WTC11 (cell line): ENCODE data around the gene KIF6. TPM values are rescaled to one million over a fixed set of nuclear protein-coding genes. Genes with fewer than 3 reads are reported as not detected.

ENCODE experiments used
- ATAC-seq: fragments of 200-7000 bp; cut with Tn5 transposase; 2 replicates; pipeline ENCODE4 v1.10.0; 2021; ENCODE audit warnings: mild to moderate bottlenecking, moderate library complexity
- CTCF ChIA-PET: fragments of 300-600 bp; sonication (Branson Sonifier 250); formaldehyde crosslinking; loops from one replicate; lab custom pipeline; 2021; ENCODE audit warnings: antibody characterized with exemption; lab: Charles Lee
- POLR2A ChIA-PET: fragments of 350-600 bp; sonication (Branson Sonifier 250); formaldehyde crosslinking; loops from one replicate; lab custom pipeline; 2021; ENCODE audit warnings: antibody characterized with exemption; lab: Charles Lee
- DNase-seq: peaks from one replicate; pipeline ENCODE4 v3.0.0; 2021; ENCODE audit warnings: low spot score
- H3K27ac Mint-ChIP-seq: 2 replicates; pipeline ENCODE4 v1.8.0; 2021; ENCODE audit warnings: mixed read lengths
- H3K27me3 Mint-ChIP-seq: 2 replicates; pipeline ENCODE4 v1.8.0; 2021; ENCODE audit warnings: low read depth, mild to moderate bottlenecking, moderate library complexity, mixed read lengths
- H3K36me3 Mint-ChIP-seq: 2 replicates; pipeline ENCODE4 v1.8.0; 2021; ENCODE audit warnings: mixed read lengths
- H3K4me1 Mint-ChIP-seq: 2 replicates; pipeline ENCODE4 v1.8.0; 2022; ENCODE audit warnings: mixed read lengths
- H3K4me3 Mint-ChIP-seq: 2 replicates; pipeline ENCODE4 v1.8.0; 2021; ENCODE audit warnings: mild to moderate bottlenecking, moderate library complexity, mixed read lengths
- H3K9me3 Mint-ChIP-seq: 2 replicates; pipeline ENCODE4 v1.8.0; 2021; ENCODE audit warnings: mixed read lengths
- ATF2 ChIP-seq: sonication (generic); formaldehyde crosslinking; IDR thresholded peaks from 2 replicates; pipeline ENCODE4 v1.8.1; 2022; ENCODE audit warnings: low read depth, missing genetic modification reagents, borderline replicate concordance
- ELF4 ChIP-seq: sonication (generic); formaldehyde crosslinking; IDR thresholded peaks from 2 replicates; pipeline ENCODE4 v1.8.1; 2022; ENCODE audit warnings: low read depth, mild to moderate bottlenecking, moderate library complexity, missing genetic modification reagents
- ERG ChIP-seq: fragments of 250-450 bp; sonication (Bioruptor Pico); IDR thresholded peaks from 2 replicates; pipeline ENCODE4 v1.8.0; 2021; ENCODE audit warnings: mild to moderate bottlenecking
- FOXK1 ChIP-seq: sonication (generic); formaldehyde crosslinking; IDR thresholded peaks from 2 replicates; pipeline ENCODE4 v1.8.0; 2022; ENCODE audit warnings: mild to moderate bottlenecking, moderate library complexity, missing genetic modification reagents
- GRHL2 ChIP-seq: fragments of 250-450 bp; sonication (Bioruptor Pico); IDR thresholded peaks from 2 replicates; pipeline ENCODE4 v1.8.0; 2022; ENCODE audit warnings: mild to moderate bottlenecking, moderate library complexity; ENCODE audit not compliant: insufficient replicate concordance, severe bottlenecking
- HMGXB4 ChIP-seq: sonication (generic); formaldehyde crosslinking; IDR thresholded peaks from 2 replicates; pipeline ENCODE4 v1.8.1; 2023; ENCODE audit warnings: mild to moderate bottlenecking, moderate library complexity, missing genetic modification reagents
- NFYB ChIP-seq: sonication (generic); formaldehyde crosslinking; conservative IDR thresholded peaks from 2 replicates; pipeline ENCODE4 v1.8.0; 2022; ENCODE audit warnings: low read depth, missing genetic modification reagents
- PRDM15 ChIP-seq: sonication (generic); formaldehyde crosslinking; IDR thresholded peaks from 2 replicates; pipeline ENCODE4 v1.8.0; 2022; ENCODE audit warnings: missing genetic modification reagents
- SOX15 ChIP-seq: fragments of 250-450 bp; sonication (Bioruptor Pico); IDR thresholded peaks from 2 replicates; pipeline ENCODE4 v1.9.0; 2021; ENCODE audit warnings: mild to moderate bottlenecking
- SP1 ChIP-seq: sonication (generic); formaldehyde crosslinking; conservative IDR thresholded peaks from 2 replicates; pipeline ENCODE4 v1.8.1; 2022; ENCODE audit warnings: missing genetic modification reagents
- TEAD4 ChIP-seq: sonication (generic); formaldehyde crosslinking; IDR thresholded peaks from 2 replicates; pipeline ENCODE4 v1.8.0; 2022; ENCODE audit warnings: mild to moderate bottlenecking, missing genetic modification reagents
- ZBTB21 ChIP-seq: sonication (generic); formaldehyde crosslinking; IDR thresholded peaks from 2 replicates; pipeline ENCODE4 v1.8.1; 2023; ENCODE audit warnings: mild to moderate bottlenecking, missing genetic modification reagents, borderline replicate concordance
- ZNF263 ChIP-seq: sonication (generic); formaldehyde crosslinking; IDR thresholded peaks from 2 replicates; pipeline ENCODE4 v1.8.1; 2022; ENCODE audit warnings: low read depth, mild to moderate bottlenecking, moderate library complexity, missing genetic modification reagents
- total RNA-seq: library from RNA; stranded (reverse); gene quantifications from 3 replicates; pipeline ENCODE4 v1.2.3, GENCODE V29; 2021
- TF ChIP-seq, protein P1 (sequence below): sonication (generic); formaldehyde crosslinking; conservative IDR thresholded peaks from 2 replicates; pipeline ENCODE4 v1.8.1; 2023; ENCODE audit warnings: mild to moderate bottlenecking, low read depth, missing genetic modification reagents, moderate library complexity

The KIF6 gene
- total RNA-seq, 1 experiment from 2014 or later: 0.57 TPM

- Mint-ChIP-seq H3K27ac (no peak overlapping the region), H3K27me3 (no peaks in the 10 kb centered on the region), H3K36me3 (no peaks in the 10 kb centered on the region), H3K9me3 (peaks cover 3% of the 10 kb centered on the region), H3K4me3 (no peak overlapping the region), H3K4me1 (peaks cover 34% of the 10 kb centered on the region)
- ChIA-PET POLR2A (no interaction called here), CTCF (interaction anchor here (1.2 to 2.6 kb wide), 2 partner anchors 20 to 32 kb away, joined by 4 to 12 read pairs; no protein-coding TSS in a partner anchor)
- TF ChIP-seq NFYB (CRISPR knock-in tag) (no peak), FOXK1 (no peak), SOX15 (no peak), ZBTB21 (CRISPR knock-in tag) (no peak), ZNF263 (CRISPR knock-in tag) (no peak), ERG (CRISPR knock-in tag) (no peak), HMGXB4 (CRISPR knock-in tag) (no peak), ATF2 (CRISPR knock-in tag) (no peak), GRHL2 (CRISPR knock-in tag) (no peak), PRDM15 (CRISPR knock-in tag) (no peak), TEAD4 (CRISPR knock-in tag) (no peak), ELF4 (CRISPR knock-in tag) (no peak), SP1 (CRISPR knock-in tag) (no peak)
- TF ChIP-seq, protein P1, sequence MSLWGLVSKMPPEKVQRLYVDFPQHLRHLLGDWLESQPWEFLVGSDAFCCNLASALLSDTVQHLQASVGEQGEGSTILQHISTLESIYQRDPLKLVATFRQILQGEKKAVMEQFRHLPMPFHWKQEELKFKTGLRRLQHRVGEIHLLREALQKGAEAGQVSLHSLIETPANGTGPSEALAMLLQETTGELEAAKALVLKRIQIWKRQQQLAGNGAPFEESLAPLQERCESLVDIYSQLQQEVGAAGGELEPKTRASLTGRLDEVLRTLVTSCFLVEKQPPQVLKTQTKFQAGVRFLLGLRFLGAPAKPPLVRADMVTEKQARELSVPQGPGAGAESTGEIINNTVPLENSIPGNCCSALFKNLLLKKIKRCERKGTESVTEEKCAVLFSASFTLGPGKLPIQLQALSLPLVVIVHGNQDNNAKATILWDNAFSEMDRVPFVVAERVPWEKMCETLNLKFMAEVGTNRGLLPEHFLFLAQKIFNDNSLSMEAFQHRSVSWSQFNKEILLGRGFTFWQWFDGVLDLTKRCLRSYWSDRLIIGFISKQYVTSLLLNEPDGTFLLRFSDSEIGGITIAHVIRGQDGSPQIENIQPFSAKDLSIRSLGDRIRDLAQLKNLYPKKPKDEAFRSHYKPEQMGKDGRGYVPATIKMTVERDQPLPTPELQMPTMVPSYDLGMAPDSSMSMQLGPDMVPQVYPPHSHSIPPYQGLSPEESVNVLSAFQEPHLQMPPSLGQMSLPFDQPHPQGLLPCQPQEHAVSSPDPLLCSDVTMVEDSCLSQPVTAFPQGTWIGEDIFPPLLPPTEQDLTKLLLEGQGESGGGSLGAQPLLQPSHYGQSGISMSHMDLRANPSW (CRISPR knock-in tag): no peak
- DNase-seq (no peak), ATAC-seq (no peak)
Measured at GRCh38 chr6:39342692-39343395, 382.4 kb downstream of the KIF6 start.
